ENCODE data around the gene VKORC1. TPM values are rescaled to one million over a fixed set of nuclear protein-coding genes. Genes with fewer than 3 reads are reported as not detected.
A peak's percentile ranks its signal among the peaks of the same experiment; 100 is the strongest.

The VKORC1 gene
- total and polyA plus RNA-seq, 8 donors: 62.0 to 102 (median 64.8) TPM

DNA sequence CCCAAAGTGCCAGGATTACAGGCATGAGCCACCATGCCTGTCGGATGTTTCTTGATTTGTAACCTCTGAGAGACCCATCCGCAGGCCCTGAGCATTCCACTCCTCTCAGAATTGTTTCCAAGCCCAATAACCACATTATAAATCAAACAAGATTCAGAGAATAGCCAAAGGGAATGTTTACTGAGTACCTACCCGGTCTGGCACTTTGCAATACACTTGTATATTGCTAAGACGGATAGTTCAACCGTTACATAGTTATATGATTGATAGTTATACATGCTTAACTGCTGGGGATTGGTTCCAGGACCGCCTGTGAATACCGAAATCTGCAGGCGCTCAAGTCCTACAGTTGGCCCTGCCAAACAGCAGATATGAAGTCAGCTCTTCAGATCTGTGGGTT is 19.9 kb upstream of the VKORC1 start:
- DNase-seq (no peak), ATAC-seq (no peak)
- TF ChIP-seq, protein P1, sequence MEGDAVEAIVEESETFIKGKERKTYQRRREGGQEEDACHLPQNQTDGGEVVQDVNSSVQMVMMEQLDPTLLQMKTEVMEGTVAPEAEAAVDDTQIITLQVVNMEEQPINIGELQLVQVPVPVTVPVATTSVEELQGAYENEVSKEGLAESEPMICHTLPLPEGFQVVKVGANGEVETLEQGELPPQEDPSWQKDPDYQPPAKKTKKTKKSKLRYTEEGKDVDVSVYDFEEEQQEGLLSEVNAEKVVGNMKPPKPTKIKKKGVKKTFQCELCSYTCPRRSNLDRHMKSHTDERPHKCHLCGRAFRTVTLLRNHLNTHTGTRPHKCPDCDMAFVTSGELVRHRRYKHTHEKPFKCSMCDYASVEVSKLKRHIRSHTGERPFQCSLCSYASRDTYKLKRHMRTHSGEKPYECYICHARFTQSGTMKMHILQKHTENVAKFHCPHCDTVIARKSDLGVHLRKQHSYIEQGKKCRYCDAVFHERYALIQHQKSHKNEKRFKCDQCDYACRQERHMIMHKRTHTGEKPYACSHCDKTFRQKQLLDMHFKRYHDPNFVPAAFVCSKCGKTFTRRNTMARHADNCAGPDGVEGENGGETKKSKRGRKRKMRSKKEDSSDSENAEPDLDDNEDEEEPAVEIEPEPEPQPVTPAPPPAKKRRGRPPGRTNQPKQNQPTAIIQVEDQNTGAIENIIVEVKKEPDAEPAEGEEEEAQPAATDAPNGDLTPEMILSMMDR (IDR thresholded peaks at IDR 0.05): no peak
- intact Hi-C loops (cut with DNase I): no loop called here
- no peaks in the 10 kb centered on the region for H3K9me3 ChIP-seq
- peak overlapping the region in 1 of 2 donors; percentile 90 for H3K27ac ChIP-seq
- peaks cover 4 to 72% of the 10 kb centered on the region in 2 donors for H3K4me1 ChIP-seq
- H3K4me3 ChIP-seq: no peak overlapping the region
- no peaks in the 10 kb centered on the region for H3K27me3 ChIP-seq
- H3K36me3 ChIP-seq: peaks cover 0 to 43% of the 10 kb centered on the region in 2 donors

DNA sequence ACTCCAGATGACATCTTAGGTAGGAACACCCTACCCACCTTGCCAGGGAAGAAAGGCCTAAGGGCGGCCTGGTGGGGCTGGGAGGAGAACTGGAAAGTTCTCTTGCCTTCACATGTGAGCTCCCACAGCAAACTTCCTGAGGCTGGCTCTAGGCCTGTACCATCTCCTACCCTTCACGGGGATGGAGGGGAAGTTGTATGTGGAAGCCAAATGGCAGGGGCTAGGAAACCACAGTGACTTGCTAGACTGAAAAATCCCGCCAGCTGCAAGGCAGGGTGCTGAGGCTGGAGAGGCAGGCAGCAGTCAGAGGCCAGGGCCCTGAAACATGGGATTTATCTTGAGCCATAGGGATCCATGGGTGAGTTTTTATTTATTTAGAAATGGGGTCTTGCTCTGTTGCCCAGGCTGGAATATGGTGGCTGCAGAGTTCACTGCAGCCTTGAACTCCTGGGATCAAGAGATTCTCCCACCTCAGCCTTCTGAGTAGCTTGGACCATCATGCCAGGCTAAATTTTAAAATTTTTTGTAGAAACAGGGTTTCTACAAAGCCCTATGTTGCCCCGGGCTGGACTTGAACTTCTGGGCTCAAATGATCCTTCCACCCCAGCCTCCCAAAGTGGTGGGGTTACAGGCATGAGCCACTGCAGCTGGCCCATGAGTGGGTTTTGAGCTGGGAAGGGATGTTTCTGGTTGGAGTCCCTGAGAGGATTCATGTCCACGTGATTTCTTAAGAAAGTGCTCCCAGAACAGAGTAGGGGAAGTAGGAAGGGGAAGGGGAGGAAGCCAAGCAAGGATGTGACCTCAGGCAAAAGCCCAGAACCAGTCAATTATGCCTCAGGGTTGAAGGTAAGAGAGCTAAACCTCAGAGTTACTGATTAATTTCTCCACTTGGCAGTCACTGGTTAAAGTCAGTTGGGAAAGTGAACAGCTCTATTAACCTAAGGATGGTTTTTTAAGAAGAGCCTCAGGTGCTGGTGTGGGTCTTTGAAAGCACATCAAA is 18.8 kb upstream of the VKORC1 start:
- ATAC-seq: no peak
- H3K27ac ChIP-seq: peak overlapping the region; percentile 46 to 90
- DNase-seq: peak in 1 of 4 donors; percentile 64
- no peak overlapping the region for H3K4me3 ChIP-seq
- no peaks in the 10 kb centered on the region for H3K9me3 ChIP-seq
- peaks cover 10 to 71% of the 10 kb centered on the region in 2 donors for H3K4me1 ChIP-seq
- H3K36me3 ChIP-seq: peaks cover 0 to 39% of the 10 kb centered on the region in 2 donors
- intact Hi-C loops (cut with DNase I): no loop called here
- no peaks in the 10 kb centered on the region for H3K27me3 ChIP-seq
- TF ChIP-seq, protein P1 (IDR thresholded peaks at IDR 0.05): no peak

DNA sequence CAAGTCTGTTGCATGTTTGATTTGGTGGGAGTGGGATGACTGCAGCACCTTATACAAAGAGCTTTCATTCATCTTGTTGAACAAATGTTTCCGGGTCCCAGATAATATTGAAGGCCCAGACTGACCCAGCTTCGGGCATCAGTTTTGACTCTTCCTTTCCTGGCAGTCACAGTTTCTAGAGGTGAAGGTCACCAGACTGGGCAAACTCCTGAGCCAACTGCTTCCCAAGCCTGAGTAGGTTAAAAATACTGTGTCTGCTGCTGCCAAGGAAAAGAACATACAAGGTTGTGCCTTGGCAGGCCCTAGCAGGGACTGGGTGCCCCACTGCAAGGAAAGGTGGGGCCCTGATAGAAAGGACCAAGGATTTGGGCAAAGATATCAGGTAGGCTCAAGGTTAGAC is 18.1 kb upstream of the VKORC1 start:
- ATAC-seq: no peak
- H3K9me3 ChIP-seq: no peaks in the 10 kb centered on the region
- peaks cover 9 to 71% of the 10 kb centered on the region in 2 donors for H3K4me1 ChIP-seq
- no peak for DNase-seq
- TF ChIP-seq, protein P1 (IDR thresholded peaks at IDR 0.05): no peak
- intact Hi-C loops (cut with DNase I): no loop called here
- H3K36me3 ChIP-seq: peaks cover 0 to 39% of the 10 kb centered on the region in 2 donors
- peak overlapping the region; percentile 46 to 90 for H3K27ac ChIP-seq
- H3K27me3 ChIP-seq: no peaks in the 10 kb centered on the region
- no peak overlapping the region for H3K4me3 ChIP-seq

GRCh38 chr16:31111881-31112466 is 17.4 kb upstream of the VKORC1 start:
- H3K36me3 ChIP-seq: peaks cover 0 to 39% of the 10 kb centered on the region in 2 donors
- H3K27ac ChIP-seq: peak overlapping the region in 1 of 2 donors; percentile 90
- DNase-seq: no peak
- no peaks in the 10 kb centered on the region for H3K27me3 ChIP-seq
- H3K9me3 ChIP-seq: no peaks in the 10 kb centered on the region
- H3K4me3 ChIP-seq: no peak overlapping the region
- H3K4me1 ChIP-seq: peaks cover 9 to 74% of the 10 kb centered on the region in 2 donors
- TF ChIP-seq, protein P1 (IDR thresholded peaks at IDR 0.05): no peak
- ATAC-seq: no peak
- intact Hi-C loops (cut with DNase I): no loop called here
